T-cell (primary cell): ENCODE data around the gene TCF12. TPM values are rescaled to one million over a fixed set of nuclear protein-coding genes. Genes with fewer than 3 reads are reported as not detected.
"Not testable (repeated sequence)": the region's sequence is repeated elsewhere in the genome, so short reads cannot be mapped to it uniquely, and the experiment has no call there.

Source experiments
- ATAC-seq, 4 experiments: fragments of 200-7000 bp in 3 of 4; fragments of 150-1000 bp in 1 of 4; cut with Tn5 transposase; replicated peaks in 1 of 4; 1 replicate in 3 of 4; 2 replicates in 1 of 4; pipeline ENCODE4 v1.10.0; 2021; ENCODE audit warnings: moderate library complexity in 3 of 4, mild to moderate bottlenecking in 2 of 4, moderate number of reproducible peaks in 1 of 4
- CTCF ChIA-PET, 2 donors: fragments of 300-600 bp; sonication (Branson Sonifier 250); formaldehyde crosslinking; loops; one replicate each; lab custom pipeline; 2022; ENCODE audit warnings: antibody characterized with exemption in 2 of 2; lab: Charles Lee
- POLR2A ChIA-PET, 2 donors: fragments of 300-600 bp; sonication (Branson Sonifier 250); formaldehyde crosslinking; loops; one replicate each; lab custom pipeline; 2022; ENCODE audit warnings: antibody characterized with exemption in 2 of 2; lab: Charles Lee
- DNase-seq, 35 experiments: peaks; one replicate each; pipeline versions ENCODE4 v3.0.0 to v3.0.0-alpha.2; 2013 to 2023
- H3K27ac ChIP-seq: one replicate; pipeline ENCODE4 v1.5.1; 2013; ENCODE audit warnings: low read length
- H3K27me3 ChIP-seq, 2 experiments: replicated peaks in 1 of 2; 1 replicate in 1 of 2; 2 replicates in 1 of 2; pipeline versions ENCODE4 v1.6.1 to v1.7.0; 2013; ENCODE audit warnings: low read length in 1 of 2, mixed read lengths in 1 of 2; ENCODE audit not compliant: control insufficient read depth in 2 of 2, insufficient read depth in 2 of 2; ENCODE audit errors: extremely low read depth in 1 of 2
- H3K36me3 ChIP-seq, 2 donors: 1 replicate in 1 of 2; 2 replicates in 1 of 2; pipeline versions ENCODE4 v1.6.1 to v1.7.0; 2013; ENCODE audit warnings: low read length in 1 of 2; ENCODE audit not compliant: control insufficient read depth in 2 of 2, insufficient read depth in 1 of 2; ENCODE audit errors: extremely low read depth in 1 of 2
- H3K4me1 ChIP-seq, 2 experiments: 1 replicate in 1 of 2; 2 replicates in 1 of 2; pipeline versions ENCODE4 v1.6.1 to v1.7.0; 2013; ENCODE audit warnings: low read length in 2 of 2, mixed read lengths in 1 of 2; ENCODE audit not compliant: insufficient read depth in 2 of 2, control insufficient read depth in 1 of 2; ENCODE audit errors: extremely low read depth in 1 of 2
- H3K4me3 ChIP-seq, 2 donors: 1 replicate in 1 of 2; 2 replicates in 1 of 2; pipeline versions ENCODE4 v1.5.1 to v1.7.0; 2013; ENCODE audit warnings: mild to moderate bottlenecking in 2 of 2, low read length in 1 of 2, moderate library complexity in 1 of 2; ENCODE audit not compliant: control insufficient read depth in 1 of 2; ENCODE audit errors: extremely low read depth in 1 of 2
- H3K9me3 ChIP-seq: 2 replicates; pipeline ENCODE4 v1.7.0; 2013
- H3K27ac Mint-ChIP-seq, 2 donors: one replicate each; pipeline ENCODE4 v1.8.0; 2020 to 2021; ENCODE audit warnings: mild to moderate bottlenecking in 2 of 2, mixed read lengths in 2 of 2
- H3K27me3 Mint-ChIP-seq, 2 donors: one replicate each; pipeline ENCODE4 v1.8.0; 2021 to 2022; ENCODE audit warnings: mixed read lengths in 2 of 2
- H3K36me3 Mint-ChIP-seq: one replicate; pipeline ENCODE4 v1.8.0; 2021; ENCODE audit warnings: mixed read lengths
- H3K4me1 Mint-ChIP-seq, 3 donors: one replicate each; pipeline ENCODE4 v1.8.0; 2020 to 2022; ENCODE audit warnings: mixed read lengths in 3 of 3, mild to moderate bottlenecking in 1 of 3
- H3K4me3 Mint-ChIP-seq, 3 donors: one replicate each; pipeline ENCODE4 v1.8.0; 2020 to 2022; ENCODE audit warnings: mild to moderate bottlenecking in 3 of 3, mixed read lengths in 3 of 3, moderate library complexity in 3 of 3
- H3K9me3 Mint-ChIP-seq, 3 donors: one replicate each; pipeline ENCODE4 v1.8.0; 2020 to 2022; ENCODE audit warnings: mixed read lengths in 3 of 3
- WGBS: methylation state at CpG from one replicate; pipeline ENCODE4 v1.1.5; 2013; ENCODE audit warnings: missing lambda C conversion rate; ENCODE audit not compliant: insufficient coverage; 5-methylcytosine and 5-hydroxymethylcytosine counted together
- total RNA-seq, 35 experiments: library from RNA in 6 of 35; stranded (reverse) in 6 of 35; fragments of 120-200 nt in 1 of 35; gene quantifications; one replicate each; pipeline versions ENCODE4 v1.2.1 to v1.2.4 and lab custom pipeline; 2013 to 2026

TCF12 gene
- total RNA-seq, 5 donors from 2014 or later (not counting 1 experiment from before 2014, with no cell fraction given): 68.0 to 94.3 (median 83.0) TPM

DNA sequence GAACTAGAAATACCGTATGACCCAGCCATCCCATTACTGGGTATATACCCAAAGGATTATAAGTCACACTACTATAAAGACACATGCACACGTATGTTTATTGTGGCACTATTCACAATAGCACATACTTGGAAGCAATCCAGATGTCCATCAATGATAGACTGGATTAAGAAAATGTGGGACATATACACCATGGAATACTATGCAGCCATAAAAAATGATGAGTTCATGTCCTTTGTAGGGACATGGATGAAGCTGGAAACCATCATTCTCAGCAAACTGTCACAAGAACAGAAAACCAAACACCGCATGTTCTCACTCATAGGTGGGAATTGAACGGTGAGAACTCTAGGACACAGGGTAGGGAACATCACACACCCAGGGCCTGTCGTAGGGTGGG lies 36.6 kb downstream of the TCF12 start:
- H3K27ac ChIP-seq, H3K27me3 Mint-ChIP-seq, CTCF ChIA-PET, ATAC-seq, H3K4me3 Mint-ChIP-seq, POLR2A ChIA-PET, H3K27ac Mint-ChIP-seq, DNase-seq, H3K36me3 ChIP-seq, H3K4me3 ChIP-seq, H3K9me3 ChIP-seq, H3K27me3 ChIP-seq: not testable (repeated sequence)
- no CpG with 5 or more reads among the region's 5 CpGs for WGBS
- peaks cover 47% of the 10 kb centered on the region for H3K36me3 Mint-ChIP-seq
- peaks cover 5 to 17% (median 8%) of the 10 kb centered on the region in 3 donors for H3K9me3 Mint-ChIP-seq
- H3K4me1 ChIP-seq: peaks cover 6 to 22% of the 10 kb centered on the region in 2 experiments
- peaks cover 36 to 43% (median 41%) of the 10 kb centered on the region in 3 donors for H3K4me1 Mint-ChIP-seq

DNA sequence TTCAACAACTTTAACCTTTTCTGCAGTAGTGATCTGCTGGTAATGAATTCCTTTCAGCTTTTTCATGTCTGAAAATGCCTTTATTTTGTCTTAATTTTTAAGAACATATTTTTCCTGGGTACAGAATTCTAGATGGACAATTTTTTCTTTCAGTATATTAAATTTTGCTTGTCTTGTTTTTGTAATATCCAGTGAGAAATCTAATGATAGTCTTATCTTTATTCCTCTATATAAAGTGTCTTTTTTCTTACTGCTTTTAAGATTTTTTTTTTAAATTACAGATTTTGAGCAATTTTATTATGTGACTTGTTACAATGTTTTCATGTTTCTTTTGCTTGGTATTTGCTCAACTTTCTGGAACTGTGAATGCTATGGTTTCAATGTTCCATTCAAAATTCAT lies 38.1 kb downstream of the TCF12 start:
- DNase-seq (no peak), ATAC-seq (no peak)
- Mint-ChIP-seq H3K4me3 (no peak overlapping the region), H3K27me3 (no peaks in the 10 kb centered on the region), H3K27ac (no peak overlapping the region), H3K9me3 (peaks cover 5 to 17% (median 8%) of the 10 kb centered on the region in 3 donors), H3K36me3 (peaks cover 39% of the 10 kb centered on the region), H3K4me1 (peaks cover 32 to 41% (median 38%) of the 10 kb centered on the region in 3 donors)
- Histone ChIP-seq H3K4me3 (no peak overlapping the region), H3K27ac (no peak overlapping the region), H3K36me3 (no peaks in the 10 kb centered on the region), H3K27me3 (no peaks in the 10 kb centered on the region), H3K4me1 (peaks cover 6 to 25% of the 10 kb centered on the region in 2 experiments), H3K9me3 (peaks cover 2% of the 10 kb centered on the region)
- ChIA-PET POLR2A (no interaction called here), CTCF (no interaction called here)

DNA sequence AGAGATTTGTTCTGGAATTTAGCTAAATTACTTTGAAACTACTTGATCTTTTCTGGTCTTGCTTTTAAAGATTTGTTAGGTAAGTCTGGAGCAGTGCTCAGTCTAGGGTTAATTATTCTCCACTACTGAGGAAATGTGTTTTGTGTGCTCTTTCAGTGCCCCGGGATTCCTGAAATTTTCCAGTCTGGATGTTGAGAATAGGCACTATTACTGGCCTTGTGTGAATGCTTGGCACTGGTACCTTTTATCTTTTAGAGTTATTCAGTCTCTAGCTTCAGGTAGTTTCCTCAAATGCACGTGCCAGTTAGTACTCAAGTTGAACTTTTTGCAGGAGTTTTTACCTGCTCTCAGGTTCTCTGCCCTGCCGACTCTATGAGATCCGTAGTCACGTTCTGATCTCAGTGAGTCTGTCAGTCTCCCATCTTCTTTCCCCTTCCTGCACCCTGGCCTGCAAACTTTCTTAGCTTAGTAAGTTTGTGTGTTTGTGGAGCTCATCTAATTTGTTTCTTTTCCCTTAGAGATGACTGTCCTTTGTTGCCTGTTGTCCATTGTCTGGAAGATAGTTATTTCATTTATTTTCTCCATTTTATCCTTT lies 39.5 kb downstream of the TCF12 start:
- Histone ChIP-seq H3K4me3 (no peak overlapping the region), H3K27me3 (no peaks in the 10 kb centered on the region), H3K27ac (no peak overlapping the region), H3K36me3 (no peaks in the 10 kb centered on the region), H3K4me1 (peaks cover 6 to 28% of the 10 kb centered on the region in 2 experiments), H3K9me3 (peaks cover 2% of the 10 kb centered on the region)
- Mint-ChIP-seq H3K36me3 (peaks cover 34% of the 10 kb centered on the region), H3K27ac (peak overlapping the region in 1 of 2 donors; percentile 22), H3K27me3 (no peaks in the 10 kb centered on the region), H3K9me3 (peaks cover 5 to 17% (median 8%) of the 10 kb centered on the region in 3 donors), H3K4me1 (peaks cover 35 to 45% (median 39%) of the 10 kb centered on the region in 3 donors), H3K4me3 (peak overlapping the region in 2 of 3 donors; percentile 4 to 23)
- ChIA-PET POLR2A (no interaction called here), CTCF (no interaction called here)
- DNase-seq: no peak
- ATAC-seq: no peak
- 75% methylated on average over 3 of the region's 5 CpGs for WGBS

DNA sequence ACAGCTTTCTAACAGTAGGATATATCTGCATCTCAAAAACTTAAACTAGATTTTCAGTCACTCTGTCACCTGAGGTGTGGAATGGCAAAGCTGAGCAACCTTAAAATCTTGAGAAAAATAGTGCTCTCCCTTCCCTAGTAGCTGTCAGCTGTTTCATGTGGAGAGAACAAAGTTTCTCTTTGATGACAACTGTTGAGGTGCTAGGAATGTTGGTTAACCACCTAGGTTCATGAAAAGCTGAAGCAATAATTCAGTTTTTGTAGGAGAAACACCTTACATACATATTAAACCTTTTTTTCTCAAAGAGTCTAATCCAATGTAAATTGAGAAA lies 40.8 kb downstream of the TCF12 start:
- peak overlapping the region in 1 of 2 donors; percentile 11 for H3K27ac Mint-ChIP-seq

DNA sequence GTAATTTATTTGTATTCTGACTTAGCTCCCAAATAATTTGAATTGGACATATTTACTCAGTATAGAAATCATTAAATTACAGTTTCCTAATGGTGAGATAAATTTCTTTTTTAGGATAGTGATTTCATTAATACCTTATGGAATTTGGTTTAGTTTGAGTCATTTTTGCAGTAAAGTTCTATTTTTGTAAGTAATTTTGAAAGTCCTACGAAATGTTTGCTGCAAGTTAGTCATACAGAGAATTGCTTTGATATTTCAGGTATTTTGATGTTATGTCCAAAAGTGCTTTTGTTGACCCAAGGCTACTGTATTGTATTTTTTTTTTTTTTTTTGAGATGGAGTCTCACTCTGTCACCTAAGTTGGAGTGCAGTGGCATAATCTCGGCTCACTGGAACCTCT lies 41.7 kb downstream of the TCF12 start:
- POLR2A ChIA-PET: no interaction called here
- peaks cover 0 to 10% (median 8%) of the 10 kb centered on the region in 3 donors for H3K9me3 Mint-ChIP-seq
- no peak overlapping the region for H3K4me3 ChIP-seq

More for the DNA sequence above, 40.8 kb downstream of the TCF12 start:
- peaks cover 28% of the 10 kb centered on the region for H3K36me3 Mint-ChIP-seq
- DNase-seq (peak in 1 of 35 experiments; percentile 15), ATAC-seq (peak in 1 of 4 experiments; percentile 59)
- Histone ChIP-seq H3K4me1 (peaks cover 6 to 39% of the 10 kb centered on the region in 2 experiments), H3K27me3 (no peaks in the 10 kb centered on the region), H3K36me3 (no peaks in the 10 kb centered on the region), H3K9me3 (peaks cover 2% of the 10 kb centered on the region), H3K27ac (no peak overlapping the region), H3K4me3 (no peak overlapping the region)
- H3K9me3 Mint-ChIP-seq: peaks cover 4 to 15% (median 8%) of the 10 kb centered on the region in 3 donors
- H3K27me3 Mint-ChIP-seq: no peaks in the 10 kb centered on the region
- POLR2A ChIA-PET: interaction anchor here in 1 of 2 donors (0.6 kb wide), 1 partner anchor 36 kb away, joined by 3 read pairs; no protein-coding TSS in a partner anchor
- peak overlapping the region in 1 of 3 donors; percentile 23 for H3K4me3 Mint-ChIP-seq
- H3K4me1 Mint-ChIP-seq: peaks cover 49 to 54% (median 53%) of the 10 kb centered on the region in 3 donors
- CTCF ChIA-PET: no interaction called here

DNA sequence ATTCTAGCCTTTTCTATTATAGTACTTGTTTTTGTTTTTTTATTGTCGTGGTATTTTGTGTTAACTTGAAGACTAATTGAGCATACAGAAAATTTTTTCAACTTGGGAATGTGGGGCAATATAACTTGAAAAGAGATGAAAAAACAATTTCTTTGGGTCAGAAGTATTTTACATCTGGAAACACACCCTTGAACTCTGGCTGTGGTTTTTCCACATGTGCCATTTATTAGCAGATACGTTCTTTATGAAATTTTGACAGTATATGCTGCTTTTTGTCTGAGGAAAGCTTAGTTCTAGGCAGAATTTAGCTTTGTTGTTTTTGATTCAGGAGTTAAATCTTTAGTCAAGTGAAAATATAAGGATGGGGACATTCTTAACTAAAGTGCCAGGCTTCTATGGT lies 44.7 kb downstream of the TCF12 start:
- peak overlapping the region in 1 of 3 donors; percentile 76 for H3K4me3 Mint-ChIP-seq
- peaks cover 3 to 55% of the 10 kb centered on the region in 2 experiments for H3K4me1 ChIP-seq
- POLR2A ChIA-PET: interaction anchor here in 1 of 2 donors (0.6 to 0.7 kb wide), 2 partner anchors 9 to 667 kb away, joined by 4 to 9 read pairs; no protein-coding TSS in a partner anchor
- no peaks in the 10 kb centered on the region for H3K36me3 Mint-ChIP-seq
- H3K27me3 ChIP-seq: no peaks in the 10 kb centered on the region
- WGBS: no CpG with 5 or more reads among the region's 2 CpGs
- CTCF ChIA-PET: no interaction called here
- H3K9me3 Mint-ChIP-seq: no peaks in the 10 kb centered on the region
- DNase-seq (no peak), ATAC-seq (no peak)
- no peaks in the 10 kb centered on the region for H3K9me3 ChIP-seq
- no peaks in the 10 kb centered on the region for H3K36me3 ChIP-seq
- peak overlapping the region; percentile 4 for H3K27ac Mint-ChIP-seq
- H3K27me3 Mint-ChIP-seq: no peaks in the 10 kb centered on the region
- peaks cover 51 to 63% (median 62%) of the 10 kb centered on the region in 3 donors for H3K4me1 Mint-ChIP-seq
- no peak overlapping the region for H3K27ac ChIP-seq
- no peak overlapping the region for H3K4me3 ChIP-seq

More for the DNA sequence above, 41.7 kb downstream of the TCF12 start:
- no peak overlapping the region for H3K4me3 Mint-ChIP-seq
- no peaks in the 10 kb centered on the region for H3K27me3 Mint-ChIP-seq
- ATAC-seq: no peak
- peaks cover 20% of the 10 kb centered on the region for H3K36me3 Mint-ChIP-seq
- Histone ChIP-seq H3K9me3 (peaks cover 2% of the 10 kb centered on the region), H3K4me1 (peaks cover 6 to 47% of the 10 kb centered on the region in 2 experiments), H3K27ac (no peak overlapping the region), H3K36me3 (no peaks in the 10 kb centered on the region), H3K27me3 (no peaks in the 10 kb centered on the region)
- H3K4me1 Mint-ChIP-seq: peaks cover 53 to 59% (median 57%) of the 10 kb centered on the region in 3 donors
- H3K27ac Mint-ChIP-seq: no peak overlapping the region
- no CpG with 5 or more reads among the region's 2 CpGs for WGBS
- no peak for DNase-seq
- CTCF ChIA-PET: no interaction called here
